ENCODE measurements around the gene PRRT4.

Gene PRRT4

DNA sequence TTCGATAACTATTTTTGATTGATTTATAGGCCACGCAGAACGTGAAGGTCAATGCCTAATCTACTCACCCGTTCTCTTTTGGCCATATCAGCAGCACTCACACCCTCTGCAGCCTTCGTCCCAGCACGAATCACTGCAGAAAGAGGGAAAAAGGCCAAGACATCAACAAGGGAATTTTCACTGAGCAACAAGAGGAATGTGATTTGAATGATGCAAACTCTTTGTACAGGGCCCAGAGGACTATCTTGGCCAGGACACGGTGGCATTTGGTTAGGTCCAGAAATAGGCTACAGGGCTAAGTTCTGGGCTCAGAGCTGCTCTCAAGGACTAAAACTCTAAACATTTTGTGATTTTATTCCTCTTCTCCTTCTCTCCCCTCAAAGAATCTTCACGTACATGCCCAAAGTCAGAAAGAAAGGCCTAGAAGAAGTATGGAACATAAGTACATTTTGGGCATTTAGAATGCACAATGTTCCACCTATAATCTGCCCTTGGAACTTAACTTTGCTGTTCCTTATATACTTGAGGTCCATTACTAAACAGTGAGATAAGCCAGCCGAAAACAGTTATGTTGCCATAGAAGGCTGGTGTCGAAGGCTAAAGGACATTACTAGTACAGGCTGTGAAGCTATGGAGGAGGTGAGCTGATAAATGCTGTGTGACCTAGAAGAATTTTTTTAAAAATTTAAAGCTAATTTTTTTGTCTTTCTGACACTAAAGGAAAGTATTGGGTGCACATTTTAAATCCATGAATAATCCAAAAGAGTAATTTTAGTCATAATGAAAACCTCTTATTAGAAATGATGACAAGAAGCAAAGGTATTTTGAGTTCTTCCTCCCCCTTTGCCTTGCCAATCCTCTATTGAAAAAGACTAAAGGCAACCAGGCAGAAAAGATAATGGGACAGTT is 37.8 kb downstream of the PRRT4 start:
- Mint-ChIP-seq H3K4me3 (no peak overlapping the region), H3K36me3 (ENCODE audit: low read depth) (peaks cover 77% of the 10 kb centered on the region), H3K27ac (no peak overlapping the region), H3K27me3 (ENCODE audit: low read depth, poor library complexity) (no peaks in the 10 kb centered on the region), H3K4me1 (peaks cover 19% of the 10 kb centered on the region), H3K9me3 (no peaks in the 10 kb centered on the region)
- TF ChIP-seq, protein P1, sequence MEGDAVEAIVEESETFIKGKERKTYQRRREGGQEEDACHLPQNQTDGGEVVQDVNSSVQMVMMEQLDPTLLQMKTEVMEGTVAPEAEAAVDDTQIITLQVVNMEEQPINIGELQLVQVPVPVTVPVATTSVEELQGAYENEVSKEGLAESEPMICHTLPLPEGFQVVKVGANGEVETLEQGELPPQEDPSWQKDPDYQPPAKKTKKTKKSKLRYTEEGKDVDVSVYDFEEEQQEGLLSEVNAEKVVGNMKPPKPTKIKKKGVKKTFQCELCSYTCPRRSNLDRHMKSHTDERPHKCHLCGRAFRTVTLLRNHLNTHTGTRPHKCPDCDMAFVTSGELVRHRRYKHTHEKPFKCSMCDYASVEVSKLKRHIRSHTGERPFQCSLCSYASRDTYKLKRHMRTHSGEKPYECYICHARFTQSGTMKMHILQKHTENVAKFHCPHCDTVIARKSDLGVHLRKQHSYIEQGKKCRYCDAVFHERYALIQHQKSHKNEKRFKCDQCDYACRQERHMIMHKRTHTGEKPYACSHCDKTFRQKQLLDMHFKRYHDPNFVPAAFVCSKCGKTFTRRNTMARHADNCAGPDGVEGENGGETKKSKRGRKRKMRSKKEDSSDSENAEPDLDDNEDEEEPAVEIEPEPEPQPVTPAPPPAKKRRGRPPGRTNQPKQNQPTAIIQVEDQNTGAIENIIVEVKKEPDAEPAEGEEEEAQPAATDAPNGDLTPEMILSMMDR (IDR thresholded peaks at IDR 0.05): no peak
- DNase-seq: no peak

DNA sequence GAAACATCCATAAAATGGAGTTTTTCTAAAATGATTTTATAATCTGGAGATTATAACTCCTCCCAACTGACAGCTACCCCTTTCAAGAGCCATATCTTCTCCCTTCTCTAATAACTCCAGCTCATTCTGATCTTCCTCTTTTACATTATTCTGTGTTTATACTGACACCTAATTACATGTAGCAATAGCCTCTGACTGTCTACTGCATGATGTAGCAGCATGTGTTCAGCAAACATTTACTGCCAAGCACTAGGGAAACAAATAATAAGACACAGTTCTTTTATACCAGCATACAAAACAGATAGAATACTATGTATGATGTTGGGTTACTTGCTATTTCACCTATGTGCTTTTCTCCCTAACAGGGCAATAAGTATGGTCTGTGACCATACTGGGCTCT is 38.5 kb downstream of the PRRT4 start:
- H3K36me3 Mint-ChIP-seq (ENCODE audit: low read depth): peaks cover 77% of the 10 kb centered on the region
- H3K4me3 Mint-ChIP-seq: no peak overlapping the region
- TF ChIP-seq, protein P1 (IDR thresholded peaks at IDR 0.05): no peak
- peaks cover 19% of the 10 kb centered on the region for H3K4me1 Mint-ChIP-seq
- no peaks in the 10 kb centered on the region for H3K27me3 Mint-ChIP-seq (ENCODE audit: low read depth, poor library complexity)
- DNase-seq: no peak
- no peaks in the 10 kb centered on the region for H3K9me3 Mint-ChIP-seq
- H3K27ac Mint-ChIP-seq: no peak overlapping the region

DNA sequence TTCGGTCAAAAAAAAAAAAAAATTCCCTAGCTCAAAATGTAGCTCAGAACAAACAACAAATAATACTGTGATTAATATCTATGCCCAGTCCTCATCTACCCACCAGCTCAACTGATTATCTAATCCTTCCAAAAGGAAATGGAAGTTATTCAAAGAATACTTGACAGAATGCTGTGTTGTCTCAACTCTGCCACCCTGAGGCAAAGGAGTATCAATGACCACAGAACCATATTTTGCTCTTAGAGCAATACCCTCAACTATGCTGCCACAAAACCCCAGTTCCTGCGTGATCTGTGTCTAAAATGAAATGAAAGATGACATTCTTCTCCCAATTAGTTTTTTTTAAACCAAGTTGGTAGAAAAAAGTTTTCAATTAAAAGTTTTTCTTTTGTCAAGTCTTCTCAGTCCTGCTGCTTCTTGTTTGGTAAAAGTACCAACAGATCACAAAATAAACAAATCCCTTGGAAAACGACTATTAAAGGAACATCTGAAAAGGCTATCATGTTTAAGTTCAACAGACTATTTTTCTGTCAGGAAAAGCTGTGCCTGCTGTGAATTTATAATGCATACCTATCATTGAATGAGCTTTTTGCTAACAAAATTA is 39.3 kb downstream of the PRRT4 start:
- H3K9me3 Mint-ChIP-seq: no peaks in the 10 kb centered on the region
- peaks cover 82% of the 10 kb centered on the region for H3K36me3 Mint-ChIP-seq (ENCODE audit: low read depth)
- DNase-seq: no peak
- H3K27me3 Mint-ChIP-seq (ENCODE audit: low read depth, poor library complexity): no peaks in the 10 kb centered on the region
- H3K27ac Mint-ChIP-seq: no peak overlapping the region
- peaks cover 19% of the 10 kb centered on the region for H3K4me1 Mint-ChIP-seq
- no peak overlapping the region for H3K4me3 Mint-ChIP-seq
- TF ChIP-seq, protein P1 (IDR thresholded peaks at IDR 0.05): peak; percentile 10

DNA sequence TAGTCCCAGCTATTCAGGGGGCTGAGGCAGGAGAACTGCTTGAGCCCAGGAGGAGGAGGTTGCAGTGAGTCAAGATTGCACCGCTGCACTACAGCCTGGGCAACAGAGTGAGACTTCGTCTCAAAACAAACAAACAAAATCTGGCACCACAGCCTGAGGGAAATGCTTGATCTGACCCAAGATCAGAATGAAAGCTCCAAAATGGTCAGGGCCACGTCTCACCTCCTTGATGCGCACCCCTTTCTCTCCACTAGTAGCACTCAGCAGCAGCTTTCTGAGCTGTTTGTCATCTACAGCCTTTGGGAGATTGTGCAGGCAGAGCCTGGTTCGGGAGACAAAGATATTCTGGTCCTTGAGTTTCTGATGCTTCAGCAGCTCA is 40.5 kb downstream of the PRRT4 start:
- Mint-ChIP-seq H3K27ac (peak overlapping the region; percentile 68), H3K9me3 (no peaks in the 10 kb centered on the region), H3K36me3 (ENCODE audit: low read depth) (peaks cover 81% of the 10 kb centered on the region), H3K27me3 (ENCODE audit: low read depth, poor library complexity) (no peaks in the 10 kb centered on the region), H3K4me3 (no peak overlapping the region), H3K4me1 (peaks cover 14% of the 10 kb centered on the region)
- TF ChIP-seq, protein P1 (IDR thresholded peaks at IDR 0.05): no peak
- DNase-seq: no peak

DNA sequence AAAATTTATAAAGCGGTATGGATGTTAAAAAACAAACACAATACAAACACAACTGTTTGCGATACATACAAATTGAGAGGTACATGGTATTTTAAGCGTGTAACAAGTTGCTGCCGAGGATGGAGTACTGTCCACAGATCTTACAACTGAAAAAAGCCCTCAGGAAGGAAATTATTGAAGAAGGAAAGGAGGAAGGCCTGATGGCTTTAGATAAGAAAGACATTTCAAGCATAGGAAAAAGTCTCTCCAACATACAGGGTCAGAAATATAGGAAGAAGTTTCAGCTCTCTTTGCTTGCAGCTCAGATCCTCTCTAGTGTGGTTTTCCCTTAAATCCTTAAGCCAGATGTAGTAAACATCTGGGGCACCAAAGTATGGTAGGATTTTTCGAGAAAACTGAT is 42.8 kb downstream of the PRRT4 start:
- Mint-ChIP-seq H3K27me3 (ENCODE audit: low read depth, poor library complexity) (no peaks in the 10 kb centered on the region), H3K4me1 (peaks cover 14% of the 10 kb centered on the region), H3K9me3 (no peaks in the 10 kb centered on the region), H3K27ac (no peak overlapping the region), H3K36me3 (ENCODE audit: low read depth) (peaks cover 83% of the 10 kb centered on the region), H3K4me3 (no peak overlapping the region)
- no peak for DNase-seq
- TF ChIP-seq, protein P1 (IDR thresholded peaks at IDR 0.05): no peak
